PC-3 (cell line): Measurements from ENCODE around the gene LDLR.

ENCODE experiments used
- EZH2 ChIP-seq: fragments of 300-600 bp; sonication (generic); IDR thresholded peaks from one replicate; pipeline ENCODE4 v1.6.1; 2017; ENCODE audit warnings: antibody characterized with exemption, mild to moderate bottlenecking, low read length; ENCODE audit not compliant: unreplicated experiment
- TF ChIP-seq, protein P1 (sequence below): fragments of 300-600 bp; sonication (generic); conservative IDR thresholded peaks from 2 replicates; pipeline ENCODE4 v1.5.1; 2017; ENCODE audit warnings: antibody characterized with exemption, low read depth, mild to moderate bottlenecking, low read length

DNA sequence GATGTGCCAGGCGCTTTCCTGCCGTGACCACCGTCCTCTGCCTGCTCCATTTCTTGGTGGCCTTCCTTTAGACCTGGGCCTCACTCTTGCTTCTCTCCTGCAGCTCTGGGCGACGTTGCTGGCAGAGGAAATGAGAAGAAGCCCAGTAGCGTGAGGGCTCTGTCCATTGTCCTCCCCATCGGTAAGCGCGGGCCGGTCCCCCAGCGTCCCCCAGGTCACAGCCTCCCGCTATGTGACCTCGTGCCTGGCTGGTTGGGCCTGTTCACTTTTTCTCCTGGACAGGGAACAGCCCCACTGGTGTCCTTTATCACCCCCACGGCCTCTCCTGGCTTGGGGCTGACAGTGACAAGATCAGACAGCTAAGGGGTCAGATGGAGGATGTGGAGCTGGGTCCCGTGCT lies 38.6 kb downstream of the LDLR start:
- TF ChIP-seq, protein P1, sequence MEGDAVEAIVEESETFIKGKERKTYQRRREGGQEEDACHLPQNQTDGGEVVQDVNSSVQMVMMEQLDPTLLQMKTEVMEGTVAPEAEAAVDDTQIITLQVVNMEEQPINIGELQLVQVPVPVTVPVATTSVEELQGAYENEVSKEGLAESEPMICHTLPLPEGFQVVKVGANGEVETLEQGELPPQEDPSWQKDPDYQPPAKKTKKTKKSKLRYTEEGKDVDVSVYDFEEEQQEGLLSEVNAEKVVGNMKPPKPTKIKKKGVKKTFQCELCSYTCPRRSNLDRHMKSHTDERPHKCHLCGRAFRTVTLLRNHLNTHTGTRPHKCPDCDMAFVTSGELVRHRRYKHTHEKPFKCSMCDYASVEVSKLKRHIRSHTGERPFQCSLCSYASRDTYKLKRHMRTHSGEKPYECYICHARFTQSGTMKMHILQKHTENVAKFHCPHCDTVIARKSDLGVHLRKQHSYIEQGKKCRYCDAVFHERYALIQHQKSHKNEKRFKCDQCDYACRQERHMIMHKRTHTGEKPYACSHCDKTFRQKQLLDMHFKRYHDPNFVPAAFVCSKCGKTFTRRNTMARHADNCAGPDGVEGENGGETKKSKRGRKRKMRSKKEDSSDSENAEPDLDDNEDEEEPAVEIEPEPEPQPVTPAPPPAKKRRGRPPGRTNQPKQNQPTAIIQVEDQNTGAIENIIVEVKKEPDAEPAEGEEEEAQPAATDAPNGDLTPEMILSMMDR: no peak
- TF ChIP-seq EZH2: no peak
